GM23338 (cell line): ENCODE results near the gene GGT7. TPM values are rescaled to one million over a fixed set of nuclear protein-coding genes. Genes with fewer than 3 reads are reported as not detected.

Source experiments
- ATAC-seq: fragments of 200-7000 bp; cut with Tn5 transposase; 3 replicates; pipeline ENCODE4 v1.9.1; 2020
- DNase-seq: peaks from one replicate; pipeline ENCODE4 v3.0.0-alpha.2; 2015; ENCODE audit warnings: low spot score
- H2AFZ ChIP-seq: fragments of 200-600 bp; sonication (generic); 2 replicates; pipeline ENCODE4 v1.8.0; 2016; ENCODE audit warnings: antibody characterized with exemption, mild to moderate bottlenecking, moderate library complexity
- H3F3A ChIP-seq: fragments of 200-600 bp; sonication (generic); replicated peaks from 2 replicates; pipeline ENCODE4 v1.8.0; 2017; ENCODE audit warnings: antibody characterized with exemption, mixed run types, low read depth
- H3K27ac ChIP-seq: fragments of 200-600 bp; sonication (generic); 2 replicates; pipeline ENCODE4 v1.6.1; 2016; ENCODE audit warnings: low read depth
- H3K27me3 ChIP-seq: fragments of 200-600 bp; sonication (generic); 2 replicates; pipeline ENCODE4 v1.8.0; 2016; ENCODE audit warnings: mild to moderate bottlenecking, mixed run types, moderate library complexity; ENCODE audit not compliant: insufficient read depth
- H3K36me3 ChIP-seq: fragments of 200-600 bp; sonication (generic); 2 replicates; pipeline ENCODE4 v1.8.0; 2016; ENCODE audit warnings: mild to moderate bottlenecking; ENCODE audit not compliant: insufficient read depth
- H3K4me1 ChIP-seq: fragments of 200-600 bp; sonication (generic); 2 replicates; pipeline ENCODE4 v1.8.0; 2016; ENCODE audit warnings: mild to moderate bottlenecking, moderate library complexity; ENCODE audit not compliant: insufficient read depth
- H3K4me2 ChIP-seq: fragments of 200-600 bp; sonication (generic); 2 replicates; pipeline ENCODE4 v1.7.1; 2017; ENCODE audit warnings: mixed run types
- H3K4me3 ChIP-seq: fragments of 200-600 bp; sonication (generic); 2 replicates; pipeline ENCODE4 v1.6.1; 2016; ENCODE audit warnings: mixed run types
- H3K79me2 ChIP-seq: fragments of 200-600 bp; sonication (generic); replicated peaks from 2 replicates; pipeline ENCODE4 v1.8.0; 2017; ENCODE audit warnings: mild to moderate bottlenecking; ENCODE audit not compliant: insufficient read depth
- H3K9me2 ChIP-seq: fragments of 200-600 bp; sonication (generic); 2 replicates; pipeline ENCODE4 v1.8.0; 2017; ENCODE audit not compliant: insufficient read depth
- H4K20me1 ChIP-seq: fragments of 200-600 bp; sonication (generic); replicated peaks from 2 replicates; pipeline ENCODE4 v1.8.0; 2017; ENCODE audit warnings: mild to moderate bottlenecking; ENCODE audit not compliant: insufficient read depth
- H3K27ac Mint-ChIP-seq: 2 replicates; pipeline ENCODE4 v1.8.0; 2020; ENCODE audit warnings: inconsistent platforms, mild to moderate bottlenecking, moderate library complexity, mixed read lengths
- H3K27me3 Mint-ChIP-seq: 3 replicates; pipeline ENCODE4 v1.8.0; 2022; ENCODE audit warnings: low read depth, mild to moderate bottlenecking, moderate library complexity, mixed read lengths, inconsistent platforms; ENCODE audit not compliant: insufficient read depth, poor library complexity
- H3K36me3 Mint-ChIP-seq: 3 replicates; pipeline ENCODE4 v1.8.0; 2021; ENCODE audit warnings: low read depth, mild to moderate bottlenecking, inconsistent platforms, moderate library complexity, mixed read lengths
- H3K4me1 Mint-ChIP-seq: 3 replicates; pipeline ENCODE4 v1.8.0; 2020; ENCODE audit warnings: mild to moderate bottlenecking, inconsistent platforms, mixed read lengths
- H3K4me3 Mint-ChIP-seq: 3 replicates; pipeline ENCODE4 v1.8.0; 2021; ENCODE audit warnings: moderate library complexity, mild to moderate bottlenecking, inconsistent platforms, mixed read lengths
- H3K9me3 Mint-ChIP-seq: 3 replicates; pipeline ENCODE4 v1.8.0; 2020; ENCODE audit warnings: moderate library complexity, mild to moderate bottlenecking, inconsistent platforms, mixed read lengths
- CREB1 ChIP-seq: fragments of 250-450 bp; sonication (Bioruptor Pico); IDR thresholded peaks from 2 replicates; pipeline ENCODE4 v1.5.0; 2020; ENCODE audit warnings: low read depth, mild to moderate bottlenecking, moderate library complexity
- EZH2 ChIP-seq: fragments of 200-600 bp; sonication (generic); IDR thresholded peaks from one replicate; pipeline ENCODE4 v1.8.0; 2017; ENCODE audit warnings: antibody characterized with exemption, mild to moderate bottlenecking, low read depth; ENCODE audit not compliant: unreplicated experiment
- EZH2phosphoT487 ChIP-seq: fragments of 200-600 bp; sonication (generic); IDR thresholded peaks from one replicate; pipeline ENCODE4 v1.8.1; 2018; ENCODE audit warnings: antibody characterized with exemption; ENCODE audit not compliant: unreplicated experiment
- JUNB ChIP-seq: IDR thresholded peaks from one replicate; pipeline ENCODE4 v1.6.1; 2016; ENCODE audit warnings: antibody characterized with exemption; ENCODE audit not compliant: unreplicated experiment
- NANOG ChIP-seq: IDR thresholded peaks from 2 replicates; pipeline ENCODE4 v1.6.1; 2016; ENCODE audit warnings: antibody characterized with exemption, borderline replicate concordance
- POLR2AphosphoS5 ChIP-seq: IDR thresholded peaks from 2 replicates; pipeline ENCODE4 v1.6.1; 2016; ENCODE audit warnings: antibody characterized with exemption, low read depth
- STAT1 ChIP-seq: IDR thresholded peaks from one replicate; pipeline ENCODE4 v1.6.1; 2016; ENCODE audit warnings: antibody characterized with exemption; ENCODE audit not compliant: unreplicated experiment
- ZNF114 ChIP-seq: fragments of 250-450 bp; sonication (Bioruptor Pico); IDR thresholded peaks from 2 replicates; pipeline ENCODE4 v1.5.0; 2020; ENCODE audit warnings: mild to moderate bottlenecking, moderate library complexity
- ZNF331 ChIP-seq: fragments of 250-450 bp; sonication (Bioruptor Pico); IDR thresholded peaks from 2 replicates; pipeline ENCODE4 v1.5.0; 2020; ENCODE audit warnings: low read depth, mild to moderate bottlenecking, moderate library complexity
- polyA plus RNA-seq: library from polyadenylated mRNA; unstranded; fragments of >200 nt; fragmentation: Nextera tagmentation; extraction: Ambion mirVana; gene quantifications from 2 replicates; pipeline ENCODE4 v1.2.1, GENCODE V29; 2016
- total RNA-seq: library from RNA; depleted of rRNA; stranded (reverse); fragments of >200 nt; shearing (Covaris generic); gene quantifications from 2 replicates; pipeline ENCODE4 v1.2.3, GENCODE V29; 2014
- TF ChIP-seq, protein P1 (sequence below): fragments of 250-450 bp; sonication (Bioruptor Pico); IDR thresholded peaks from 2 replicates; pipeline ENCODE4 v1.5.0; 2020; ENCODE audit warnings: mild to moderate bottlenecking, moderate library complexity
- TF ChIP-seq, protein P2 (sequence below), 2 experiments: fragments of 200-600 bp in 1 of 2; sonication (generic) in 1 of 2; conservative IDR thresholded peaks; 2 replicates each; pipeline versions ENCODE4 v1.5.1 to v1.6.1; 2016 to 2017; ENCODE audit warnings: antibody characterized with exemption in 2 of 2, low read depth in 2 of 2, mild to moderate bottlenecking in 2 of 2, moderate library complexity in 1 of 2
- TF ChIP-seq, protein P3 (sequence below): IDR thresholded peaks from one replicate; pipeline ENCODE4 v1.6.1; 2018; ENCODE audit warnings: antibody characterized with exemption; ENCODE audit not compliant: unreplicated experiment
- TF ChIP-seq, protein P4 (sequence below): IDR thresholded peaks from 2 replicates; pipeline ENCODE4 v1.6.1; 2016; ENCODE audit warnings: antibody characterized with exemption

The GGT7 gene
- total and polyA plus RNA-seq, 2 experiments from 2014 or later: 23.6 to 24.6 TPM

DNA sequence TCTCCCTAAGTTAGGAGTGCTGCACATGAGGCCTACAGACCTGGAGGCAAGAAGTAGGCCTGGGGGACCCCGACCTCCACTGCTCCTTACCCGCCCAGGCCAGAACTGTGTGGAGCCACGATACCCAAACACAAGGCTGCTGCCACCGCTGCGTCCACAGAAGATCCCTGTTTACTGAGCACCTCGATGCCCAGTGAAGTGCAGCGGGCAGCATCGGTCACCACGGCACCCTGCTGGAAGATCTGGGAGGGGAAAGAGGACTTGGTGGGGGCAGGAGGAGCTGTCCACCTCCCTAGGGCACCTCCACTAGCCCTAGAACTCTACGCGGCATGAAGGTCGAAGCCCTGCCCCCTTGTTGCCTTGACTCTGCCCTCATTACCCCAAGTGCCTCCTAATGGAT, 9.9 kb downstream of the GGT7 start:
- Mint-ChIP-seq H3K4me3 (peak overlapping the region; percentile 65), H3K4me1 (peaks cover 16% of the 10 kb centered on the region), H3K27ac (no peak overlapping the region), H3K9me3 (no peaks in the 10 kb centered on the region), H3K27me3 (peaks cover 11% of the 10 kb centered on the region), H3K36me3 (peaks cover 10% of the 10 kb centered on the region)
- H3F3A ChIP-seq: 0 out of 2 replicates have a peak, but pooled peaks cover 4% of the 10 kb centered on the region
- no peaks in the 10 kb centered on the region for H3K79me2 ChIP-seq
- ATAC-seq (peak; percentile 38), DNase-seq (no peak)
- no peaks in the 10 kb centered on the region for H3K27me3 ChIP-seq
- no peak overlapping the region for H3K27ac ChIP-seq
- no peak for TF ChIP-seq ZNF331 (CRISPR knock-in tag)
- no peak for TF ChIP-seq JUNB
- no peak for TF ChIP-seq EZH2
- TF ChIP-seq POLR2AphosphoS5: no peak
- TF ChIP-seq CREB1 (CRISPR knock-in tag): no peak
- TF ChIP-seq, protein P1, sequence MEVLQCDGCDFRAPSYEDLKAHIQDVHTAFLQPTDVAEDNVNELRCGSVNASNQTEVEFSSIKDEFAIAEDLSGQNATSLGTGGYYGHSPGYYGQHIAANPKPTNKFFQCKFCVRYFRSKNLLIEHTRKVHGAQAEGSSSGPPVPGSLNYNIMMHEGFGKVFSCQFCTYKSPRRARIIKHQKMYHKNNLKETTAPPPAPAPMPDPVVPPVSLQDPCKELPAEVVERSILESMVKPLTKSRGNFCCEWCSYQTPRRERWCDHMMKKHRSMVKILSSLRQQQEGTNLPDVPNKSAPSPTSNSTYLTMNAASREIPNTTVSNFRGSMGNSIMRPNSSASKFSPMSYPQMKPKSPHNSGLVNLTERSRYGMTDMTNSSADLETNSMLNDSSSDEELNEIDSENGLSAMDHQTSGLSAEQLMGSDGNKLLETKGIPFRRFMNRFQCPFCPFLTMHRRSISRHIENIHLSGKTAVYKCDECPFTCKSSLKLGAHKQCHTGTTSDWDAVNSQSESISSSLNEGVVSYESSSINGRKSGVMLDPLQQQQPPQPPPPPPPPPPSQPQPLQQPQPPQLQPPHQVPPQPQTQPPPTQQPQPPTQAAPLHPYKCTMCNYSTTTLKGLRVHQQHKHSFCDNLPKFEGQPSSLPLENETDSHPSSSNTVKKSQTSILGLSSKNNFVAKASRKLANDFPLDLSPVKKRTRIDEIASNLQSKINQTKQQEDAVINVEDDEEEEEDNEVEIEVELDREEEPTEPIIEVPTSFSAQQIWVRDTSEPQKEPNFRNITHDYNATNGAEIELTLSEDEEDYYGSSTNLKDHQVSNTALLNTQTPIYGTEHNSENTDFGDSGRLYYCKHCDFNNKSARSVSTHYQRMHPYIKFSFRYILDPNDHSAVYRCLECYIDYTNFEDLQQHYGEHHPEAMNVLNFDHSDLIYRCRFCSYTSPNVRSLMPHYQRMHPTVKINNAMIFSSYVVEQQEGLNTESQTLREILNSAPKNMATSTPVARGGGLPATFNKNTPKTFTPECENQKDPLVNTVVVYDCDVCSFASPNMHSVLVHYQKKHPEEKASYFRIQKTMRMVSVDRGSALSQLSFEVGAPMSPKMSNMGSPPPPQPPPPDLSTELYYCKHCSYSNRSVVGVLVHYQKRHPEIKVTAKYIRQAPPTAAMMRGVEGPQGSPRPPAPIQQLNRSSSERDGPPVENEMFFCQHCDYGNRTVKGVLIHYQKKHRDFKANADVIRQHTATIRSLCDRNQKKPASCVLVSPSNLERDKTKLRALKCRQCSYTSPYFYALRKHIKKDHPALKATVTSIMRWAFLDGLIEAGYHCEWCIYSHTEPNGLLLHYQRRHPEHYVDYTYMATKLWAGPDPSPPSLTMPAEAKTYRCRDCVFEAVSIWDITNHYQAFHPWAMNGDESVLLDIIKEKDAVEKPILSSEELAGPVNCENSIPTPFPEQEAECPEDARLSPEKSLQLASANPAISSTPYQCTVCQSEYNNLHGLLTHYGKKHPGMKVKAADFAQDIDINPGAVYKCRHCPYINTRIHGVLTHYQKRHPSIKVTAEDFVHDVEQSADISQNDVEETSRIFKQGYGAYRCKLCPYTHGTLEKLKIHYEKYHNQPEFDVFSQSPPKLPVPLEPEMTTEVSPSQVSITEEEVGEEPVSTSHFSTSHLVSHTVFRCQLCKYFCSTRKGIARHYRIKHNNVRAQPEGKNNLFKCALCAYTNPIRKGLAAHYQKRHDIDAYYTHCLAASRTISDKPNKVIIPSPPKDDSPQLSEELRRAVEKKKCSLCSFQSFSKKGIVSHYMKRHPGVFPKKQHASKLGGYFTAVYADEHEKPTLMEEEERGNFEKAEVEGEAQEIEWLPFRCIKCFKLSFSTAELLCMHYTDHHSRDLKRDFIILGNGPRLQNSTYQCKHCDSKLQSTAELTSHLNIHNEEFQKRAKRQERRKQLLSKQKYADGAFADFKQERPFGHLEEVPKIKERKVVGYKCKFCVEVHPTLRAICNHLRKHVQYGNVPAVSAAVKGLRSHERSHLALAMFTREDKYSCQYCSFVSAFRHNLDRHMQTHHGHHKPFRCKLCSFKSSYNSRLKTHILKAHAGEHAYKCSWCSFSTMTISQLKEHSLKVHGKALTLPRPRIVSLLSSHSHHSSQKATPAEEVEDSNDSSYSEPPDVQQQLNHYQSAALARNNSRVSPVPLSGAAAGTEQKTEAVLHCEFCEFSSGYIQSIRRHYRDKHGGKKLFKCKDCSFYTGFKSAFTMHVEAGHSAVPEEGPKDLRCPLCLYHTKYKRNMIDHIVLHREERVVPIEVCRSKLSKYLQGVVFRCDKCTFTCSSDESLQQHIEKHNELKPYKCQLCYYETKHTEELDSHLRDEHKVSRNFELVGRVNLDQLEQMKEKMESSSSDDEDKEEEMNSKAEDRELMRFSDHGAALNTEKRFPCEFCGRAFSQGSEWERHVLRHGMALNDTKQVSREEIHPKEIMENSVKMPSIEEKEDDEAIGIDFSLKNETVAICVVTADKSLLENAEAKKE (CRISPR knock-in tag): no peak
- no peak for TF ChIP-seq ZNF114 (CRISPR knock-in tag)
- TF ChIP-seq NANOG: no peak
- TF ChIP-seq, protein P2, sequence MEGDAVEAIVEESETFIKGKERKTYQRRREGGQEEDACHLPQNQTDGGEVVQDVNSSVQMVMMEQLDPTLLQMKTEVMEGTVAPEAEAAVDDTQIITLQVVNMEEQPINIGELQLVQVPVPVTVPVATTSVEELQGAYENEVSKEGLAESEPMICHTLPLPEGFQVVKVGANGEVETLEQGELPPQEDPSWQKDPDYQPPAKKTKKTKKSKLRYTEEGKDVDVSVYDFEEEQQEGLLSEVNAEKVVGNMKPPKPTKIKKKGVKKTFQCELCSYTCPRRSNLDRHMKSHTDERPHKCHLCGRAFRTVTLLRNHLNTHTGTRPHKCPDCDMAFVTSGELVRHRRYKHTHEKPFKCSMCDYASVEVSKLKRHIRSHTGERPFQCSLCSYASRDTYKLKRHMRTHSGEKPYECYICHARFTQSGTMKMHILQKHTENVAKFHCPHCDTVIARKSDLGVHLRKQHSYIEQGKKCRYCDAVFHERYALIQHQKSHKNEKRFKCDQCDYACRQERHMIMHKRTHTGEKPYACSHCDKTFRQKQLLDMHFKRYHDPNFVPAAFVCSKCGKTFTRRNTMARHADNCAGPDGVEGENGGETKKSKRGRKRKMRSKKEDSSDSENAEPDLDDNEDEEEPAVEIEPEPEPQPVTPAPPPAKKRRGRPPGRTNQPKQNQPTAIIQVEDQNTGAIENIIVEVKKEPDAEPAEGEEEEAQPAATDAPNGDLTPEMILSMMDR (conservative IDR thresholded peaks at IDR 0.05; ENCODE audit: low read depth in 2 of 2): no peak
- TF ChIP-seq, protein P3, sequence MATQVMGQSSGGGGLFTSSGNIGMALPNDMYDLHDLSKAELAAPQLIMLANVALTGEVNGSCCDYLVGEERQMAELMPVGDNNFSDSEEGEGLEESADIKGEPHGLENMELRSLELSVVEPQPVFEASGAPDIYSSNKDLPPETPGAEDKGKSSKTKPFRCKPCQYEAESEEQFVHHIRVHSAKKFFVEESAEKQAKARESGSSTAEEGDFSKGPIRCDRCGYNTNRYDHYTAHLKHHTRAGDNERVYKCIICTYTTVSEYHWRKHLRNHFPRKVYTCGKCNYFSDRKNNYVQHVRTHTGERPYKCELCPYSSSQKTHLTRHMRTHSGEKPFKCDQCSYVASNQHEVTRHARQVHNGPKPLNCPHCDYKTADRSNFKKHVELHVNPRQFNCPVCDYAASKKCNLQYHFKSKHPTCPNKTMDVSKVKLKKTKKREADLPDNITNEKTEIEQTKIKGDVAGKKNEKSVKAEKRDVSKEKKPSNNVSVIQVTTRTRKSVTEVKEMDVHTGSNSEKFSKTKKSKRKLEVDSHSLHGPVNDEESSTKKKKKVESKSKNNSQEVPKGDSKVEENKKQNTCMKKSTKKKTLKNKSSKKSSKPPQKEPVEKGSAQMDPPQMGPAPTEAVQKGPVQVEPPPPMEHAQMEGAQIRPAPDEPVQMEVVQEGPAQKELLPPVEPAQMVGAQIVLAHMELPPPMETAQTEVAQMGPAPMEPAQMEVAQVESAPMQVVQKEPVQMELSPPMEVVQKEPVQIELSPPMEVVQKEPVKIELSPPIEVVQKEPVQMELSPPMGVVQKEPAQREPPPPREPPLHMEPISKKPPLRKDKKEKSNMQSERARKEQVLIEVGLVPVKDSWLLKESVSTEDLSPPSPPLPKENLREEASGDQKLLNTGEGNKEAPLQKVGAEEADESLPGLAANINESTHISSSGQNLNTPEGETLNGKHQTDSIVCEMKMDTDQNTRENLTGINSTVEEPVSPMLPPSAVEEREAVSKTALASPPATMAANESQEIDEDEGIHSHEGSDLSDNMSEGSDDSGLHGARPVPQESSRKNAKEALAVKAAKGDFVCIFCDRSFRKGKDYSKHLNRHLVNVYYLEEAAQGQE: no peak
- no peak for TF ChIP-seq EZH2phosphoT487
- TF ChIP-seq STAT1: no peak
- TF ChIP-seq, protein P4, sequence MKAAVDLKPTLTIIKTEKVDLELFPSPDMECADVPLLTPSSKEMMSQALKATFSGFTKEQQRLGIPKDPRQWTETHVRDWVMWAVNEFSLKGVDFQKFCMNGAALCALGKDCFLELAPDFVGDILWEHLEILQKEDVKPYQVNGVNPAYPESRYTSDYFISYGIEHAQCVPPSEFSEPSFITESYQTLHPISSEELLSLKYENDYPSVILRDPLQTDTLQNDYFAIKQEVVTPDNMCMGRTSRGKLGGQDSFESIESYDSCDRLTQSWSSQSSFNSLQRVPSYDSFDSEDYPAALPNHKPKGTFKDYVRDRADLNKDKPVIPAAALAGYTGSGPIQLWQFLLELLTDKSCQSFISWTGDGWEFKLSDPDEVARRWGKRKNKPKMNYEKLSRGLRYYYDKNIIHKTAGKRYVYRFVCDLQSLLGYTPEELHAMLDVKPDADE: no peak
- no peaks in the 10 kb centered on the region; the same call in 1 of the 2 replicates for H3K36me3 ChIP-seq
- H3K4me2 ChIP-seq: peak overlapping the region; percentile 82
- H3K9me2 ChIP-seq: no peaks in the 10 kb centered on the region
- peaks cover 8% of the 10 kb centered on the region for H3K4me1 ChIP-seq
- peaks cover 8% of the 10 kb centered on the region; the same call in 1 of the 2 replicates for H4K20me1 ChIP-seq
- H3K4me3 ChIP-seq: peak overlapping the region; percentile 53; the same call in 1 of the 2 replicates
- H2AFZ ChIP-seq: no peak overlapping the region
